Activated CD4-positive, CD25-positive, alpha-beta regulatory T cell treated with anti-CD3 and anti-CD28 coated beads, Interleukin-2, amount 50 U/mL, for 16 hours (primary cell): ENCODE data around the gene ABCA3.

Source experiments
- DNase-seq: peaks from one replicate; pipeline ENCODE4 v3.0.0-alpha.2; 2020; ENCODE audit warnings: low read depth, low spot score

ABCA3 gene

DNA sequence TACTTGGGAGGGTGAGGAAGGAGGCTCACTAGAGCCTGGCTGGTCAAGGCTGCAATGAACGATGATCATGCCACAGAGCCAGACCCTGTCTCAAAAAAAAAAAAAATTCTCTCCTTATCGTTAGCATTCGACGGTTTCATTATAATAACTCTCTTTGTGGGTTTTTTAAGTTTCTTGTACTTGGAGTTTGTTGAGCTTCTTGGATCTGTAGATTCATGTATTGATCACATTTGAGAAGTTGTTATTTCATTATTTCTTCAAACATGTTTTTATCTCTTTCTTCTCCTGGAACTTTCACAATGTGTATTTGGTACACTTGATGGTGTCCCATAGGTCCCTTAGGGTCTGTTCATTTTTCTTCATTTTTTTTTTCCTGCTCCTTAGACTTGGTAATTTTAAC is 16.8 kb upstream of the ABCA3 start:
- no peak for DNase-seq

DNA sequence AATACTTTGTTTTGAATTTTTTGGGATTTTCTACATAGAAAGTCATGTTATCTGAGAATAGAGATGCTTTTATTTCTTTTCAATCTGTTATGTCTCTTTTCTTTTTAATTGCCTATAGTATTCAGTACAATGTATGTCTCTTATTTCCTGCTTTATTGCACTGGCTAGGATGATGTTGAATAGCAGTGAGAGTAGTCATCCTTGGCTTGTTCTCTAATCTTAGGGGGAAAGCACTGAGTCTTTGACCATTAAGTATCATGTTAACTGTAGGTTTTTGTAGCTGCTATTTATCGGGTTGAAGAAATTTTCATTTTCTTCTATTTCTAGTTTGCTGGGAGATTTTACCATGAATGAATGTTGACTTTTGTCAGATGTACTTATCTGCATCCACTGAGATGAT is 10.0 kb upstream of the ABCA3 start:
- DNase-seq: no peak

DNA sequence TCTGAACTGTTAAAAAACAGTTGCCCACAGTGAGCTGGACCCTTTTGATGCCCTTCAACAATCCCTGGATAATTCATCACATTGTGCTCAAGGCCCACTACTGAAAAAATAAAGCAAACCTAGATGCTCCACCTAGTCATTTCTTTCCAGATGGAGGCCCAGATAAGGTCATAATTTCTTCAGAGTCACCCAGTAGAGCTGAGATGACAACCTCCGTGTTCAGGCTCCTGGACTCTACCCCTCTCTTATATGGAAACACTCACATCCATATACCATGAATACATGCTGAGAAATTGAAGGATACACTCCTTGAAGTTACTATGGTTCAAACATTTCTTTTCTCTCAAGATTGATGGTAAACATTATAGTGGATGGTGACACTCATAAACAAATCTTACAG is 2.7 kb upstream of the ABCA3 start:
- no peak for DNase-seq

DNA sequence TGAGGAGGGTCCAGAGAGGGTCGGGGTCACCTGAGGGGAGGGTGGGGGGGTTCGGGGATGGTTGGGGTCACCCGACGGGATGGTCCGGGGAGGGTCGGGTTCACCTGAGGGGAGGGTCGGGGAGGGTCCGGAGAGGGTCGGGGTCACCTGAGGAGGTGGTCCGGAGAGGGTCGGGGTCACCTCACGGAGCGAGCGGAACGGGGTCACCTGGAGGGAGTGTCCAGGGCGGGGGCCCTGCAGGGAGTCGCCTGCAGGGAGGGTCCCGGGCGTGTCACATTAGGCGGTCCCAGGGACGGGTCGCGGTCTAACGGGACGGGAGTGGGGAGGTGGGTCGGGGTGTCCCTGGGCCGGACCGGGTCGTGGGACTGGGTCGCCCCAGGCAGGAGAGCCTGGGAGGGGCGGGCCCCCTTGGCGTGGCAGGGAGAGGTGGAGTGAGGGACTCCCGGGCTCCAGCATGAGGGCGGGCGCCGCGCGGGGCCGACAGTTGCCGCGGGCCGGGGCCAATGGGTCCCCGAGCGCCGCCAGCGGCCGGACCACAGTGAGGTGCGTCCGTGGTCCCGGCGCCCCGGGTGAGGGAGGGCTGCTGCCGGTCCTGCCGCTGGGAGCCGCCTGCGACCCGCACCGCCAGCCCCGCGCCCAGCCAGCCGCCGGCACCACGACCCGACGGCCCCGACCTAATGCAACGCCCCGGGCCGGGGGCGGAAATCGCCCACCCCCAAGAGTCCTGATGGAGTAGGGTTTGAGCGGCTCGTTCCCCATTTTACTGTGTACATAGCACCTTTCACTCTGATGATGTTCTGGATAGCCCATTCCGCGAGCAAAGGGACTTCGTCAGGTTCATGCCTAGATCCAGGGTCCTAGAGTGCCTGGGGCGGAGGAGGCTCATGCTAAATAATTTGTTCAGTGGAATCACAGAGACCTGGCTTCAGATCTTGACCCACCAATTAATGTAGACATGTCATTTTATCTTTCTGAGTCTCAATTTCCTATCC is 1.2 kb upstream of the ABCA3 start:
- no peak for DNase-seq

DNA sequence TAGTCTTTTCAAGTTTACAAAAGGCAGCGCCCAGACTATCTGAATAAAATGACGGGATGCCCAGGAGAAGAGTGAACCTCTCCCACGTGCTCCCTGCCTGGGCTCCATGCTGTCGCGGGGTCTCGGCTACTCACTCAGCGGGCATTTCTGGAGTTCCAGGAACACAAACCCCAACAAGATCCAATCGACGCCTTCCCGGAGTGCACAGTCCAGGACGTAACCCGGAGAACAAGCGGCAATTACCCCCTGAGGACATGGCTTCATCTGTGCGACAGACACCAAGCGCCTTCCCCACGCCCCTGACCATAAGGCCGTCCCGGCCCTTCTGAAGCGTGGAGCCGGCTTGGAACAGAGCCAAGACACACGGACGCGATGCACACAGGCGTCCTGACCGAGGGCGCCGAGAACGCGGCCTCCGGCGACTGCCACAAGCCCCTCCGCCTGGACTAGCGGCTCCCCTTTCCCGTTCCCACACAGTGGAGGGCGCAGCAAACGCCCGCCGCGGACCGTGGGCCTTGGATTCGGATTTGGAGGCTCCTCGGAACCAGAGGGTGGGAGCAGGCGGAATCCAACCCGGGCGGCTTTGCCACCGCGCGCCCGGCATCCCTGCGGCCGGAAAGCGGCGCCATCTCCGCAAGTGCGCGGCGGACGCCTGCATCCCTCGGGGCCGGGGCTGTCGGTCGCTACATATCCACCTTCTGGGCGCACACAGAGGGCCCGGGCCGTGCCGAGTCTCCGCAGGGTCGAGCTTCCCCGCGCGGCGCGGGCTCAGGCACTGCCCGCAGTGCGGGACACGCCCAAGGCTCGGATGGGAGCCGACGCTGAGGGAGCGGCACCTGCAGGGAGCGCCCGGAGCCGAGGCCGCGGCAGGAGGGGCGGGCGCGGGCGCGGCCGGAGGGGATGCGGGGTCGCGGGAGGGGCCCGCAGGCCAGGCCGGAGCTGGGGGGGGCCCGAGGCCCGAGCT is 725 bp downstream of the ABCA3 start:
- DNase-seq: no peak

DNA sequence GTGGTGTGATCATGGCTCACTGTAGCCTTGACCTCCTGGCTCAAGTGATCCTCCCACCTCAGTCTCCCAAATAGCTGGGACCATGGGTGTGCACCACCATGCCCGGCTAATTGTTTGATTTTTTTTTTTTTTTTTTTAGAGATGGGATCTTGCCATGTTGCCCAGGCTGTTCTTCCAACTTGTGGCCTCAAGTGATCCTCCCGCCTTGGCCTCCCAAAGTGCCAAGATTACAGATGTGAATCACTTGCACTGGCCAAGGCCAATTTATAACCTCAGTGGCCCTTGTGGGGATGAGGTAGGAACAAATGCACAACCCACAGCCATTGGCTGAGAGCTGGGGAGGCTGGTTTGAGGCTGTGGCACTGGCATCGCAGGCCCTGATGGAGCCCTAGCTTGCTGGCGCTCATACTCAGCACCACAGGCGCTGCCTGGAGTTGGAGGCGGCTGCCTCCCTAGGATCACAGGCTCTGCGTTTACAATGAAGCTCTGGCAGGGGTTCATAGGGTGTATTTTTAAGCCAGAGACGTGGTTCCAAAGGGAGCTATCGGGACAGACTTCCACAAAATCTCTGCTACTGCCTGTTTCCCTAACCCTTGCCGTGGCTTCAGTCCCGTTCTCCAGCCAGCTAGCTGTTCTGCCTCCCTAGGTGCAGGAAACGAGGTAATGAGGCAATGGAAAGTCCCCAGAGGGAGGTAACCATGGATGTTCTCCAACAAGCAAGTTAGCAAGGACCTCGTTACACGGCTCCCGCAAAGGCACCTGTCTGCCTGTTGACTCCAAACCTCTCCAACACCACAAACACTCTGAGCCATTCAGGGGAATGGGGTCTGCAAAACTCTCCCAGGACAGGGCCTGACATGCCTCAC is 2.9 kb downstream of the ABCA3 start:
- DNase-seq: no peak

DNA sequence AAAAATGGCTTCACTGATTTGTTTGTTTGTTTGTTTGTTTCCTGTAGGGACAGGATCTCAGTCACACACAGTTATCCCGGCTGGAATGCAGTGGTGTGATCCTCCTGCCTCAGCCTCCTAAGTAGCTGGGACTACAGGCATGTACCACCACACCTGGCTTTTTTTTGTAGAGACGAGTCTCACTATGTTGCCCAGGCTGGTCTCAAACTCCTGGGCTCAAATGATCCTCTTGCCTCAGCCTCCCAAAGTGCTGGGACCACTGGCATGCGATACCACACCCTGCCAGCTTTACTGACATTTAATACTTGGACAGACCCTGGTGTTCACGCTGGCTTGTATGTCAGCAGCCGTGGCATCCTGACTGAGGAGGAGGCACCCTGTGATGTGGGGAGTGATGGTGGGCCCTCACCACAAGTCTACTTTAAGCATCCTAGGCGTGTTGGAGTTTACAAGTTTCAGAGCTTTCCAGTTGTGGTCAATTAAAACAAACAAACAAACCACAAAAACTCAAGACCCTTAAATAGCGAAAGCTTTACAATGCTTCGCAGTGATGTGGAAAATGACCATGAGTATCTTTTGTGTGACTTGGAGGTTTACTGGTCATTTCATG is 5.1 kb downstream of the ABCA3 start:
- no peak for DNase-seq

DNA sequence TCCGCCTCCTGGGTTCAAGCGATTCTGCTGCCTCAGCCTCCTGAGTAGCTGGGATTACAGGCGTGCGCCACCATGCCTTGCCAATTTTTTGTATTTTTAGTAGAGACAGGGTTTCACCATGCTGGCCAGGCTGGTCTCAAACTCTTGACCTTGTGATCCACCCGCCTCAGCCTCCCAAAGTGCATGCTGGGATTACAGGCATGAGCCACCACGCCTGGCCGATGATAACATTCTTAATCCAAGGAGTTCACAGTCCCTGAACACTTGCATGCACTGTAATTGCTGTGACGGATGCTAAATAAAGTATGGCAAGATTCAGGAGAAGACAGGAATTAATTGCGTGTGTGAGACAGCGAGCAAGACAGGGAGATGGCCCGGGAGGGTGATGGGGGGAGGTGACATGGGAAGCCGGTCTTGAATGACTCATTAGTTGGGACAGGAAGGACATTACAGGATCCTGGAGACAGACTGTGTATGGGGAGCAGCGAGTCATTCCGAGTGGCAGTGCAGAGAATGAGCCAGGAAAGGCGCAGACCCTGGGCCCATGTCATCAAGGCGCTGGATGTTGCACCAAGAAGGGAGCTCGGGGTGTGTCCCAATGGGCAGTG is 6.7 kb downstream of the ABCA3 start:
- DNase-seq: no peak

DNA sequence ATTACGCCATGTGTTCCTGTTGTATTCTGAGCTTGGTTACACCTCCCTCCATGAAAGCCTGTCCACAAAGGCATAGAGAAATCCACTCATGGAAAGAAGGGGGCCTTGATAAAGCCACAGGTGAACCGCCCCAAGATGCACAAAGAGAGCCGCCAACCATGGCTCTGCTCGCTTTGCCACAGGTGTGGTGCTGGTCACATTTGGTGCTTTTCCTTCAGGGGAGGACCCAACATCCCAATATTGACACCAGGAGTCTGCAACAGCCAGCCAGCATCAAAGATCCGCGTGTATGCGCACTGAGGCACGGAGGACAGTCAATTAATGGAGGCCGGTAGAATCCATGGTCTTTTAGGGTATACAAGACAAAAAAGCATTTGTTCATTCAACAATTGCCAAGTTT is 7.3 kb downstream of the ABCA3 start:
- DNase-seq: no peak

DNA sequence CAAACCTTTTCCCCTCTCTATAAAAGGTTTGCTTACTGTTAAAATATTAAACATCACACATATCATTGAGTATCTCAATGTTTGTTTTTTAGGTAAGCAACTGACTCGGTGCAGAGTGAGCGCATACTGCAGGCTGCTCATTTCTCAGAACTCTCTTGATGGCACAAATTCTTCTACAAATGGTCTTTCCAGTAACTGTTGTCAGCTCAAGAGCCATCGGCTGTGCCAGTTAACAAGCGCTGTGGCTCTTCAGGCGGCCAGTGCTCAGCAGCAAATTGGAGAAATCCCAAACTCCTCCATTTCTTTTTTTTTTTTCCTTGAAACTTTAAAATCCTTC is 8.6 kb downstream of the ABCA3 start:
- DNase-seq: no peak

DNA sequence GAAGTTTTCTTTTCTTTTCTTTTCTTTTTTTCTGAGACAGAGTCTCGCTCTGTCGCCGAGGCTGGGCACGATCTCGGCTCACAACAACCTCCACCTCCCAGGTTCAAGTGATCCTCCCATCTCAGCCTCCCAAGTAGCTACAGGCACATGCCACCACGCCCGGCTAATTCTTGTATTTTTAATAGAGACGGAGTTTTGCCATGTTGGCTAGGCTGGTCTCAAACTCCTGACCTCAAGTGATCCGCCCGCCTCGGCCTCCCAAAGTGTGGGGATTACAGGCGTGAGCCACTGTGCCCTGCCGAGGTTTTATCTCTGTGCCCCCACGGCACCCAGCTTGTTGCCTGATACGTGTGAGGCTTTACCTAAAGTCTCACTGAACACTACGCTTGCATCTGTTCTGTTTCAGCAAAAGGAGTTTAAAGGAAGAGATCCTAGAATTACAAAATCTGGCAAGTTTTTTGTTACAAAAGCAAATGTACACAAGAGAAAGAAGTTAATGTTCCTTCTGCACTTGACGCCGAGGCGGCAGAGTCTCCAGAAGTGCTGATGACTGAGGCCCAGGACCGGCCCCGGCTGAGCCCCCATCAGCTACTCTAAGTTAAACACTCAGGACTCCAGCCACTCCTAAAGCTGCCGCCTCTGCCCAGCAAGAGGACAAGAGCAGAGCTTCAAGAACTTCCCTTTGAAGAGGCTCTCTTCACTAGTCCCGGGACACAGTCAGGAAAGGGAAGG is 9.2 kb downstream of the ABCA3 start:
- no peak for DNase-seq

DNA sequence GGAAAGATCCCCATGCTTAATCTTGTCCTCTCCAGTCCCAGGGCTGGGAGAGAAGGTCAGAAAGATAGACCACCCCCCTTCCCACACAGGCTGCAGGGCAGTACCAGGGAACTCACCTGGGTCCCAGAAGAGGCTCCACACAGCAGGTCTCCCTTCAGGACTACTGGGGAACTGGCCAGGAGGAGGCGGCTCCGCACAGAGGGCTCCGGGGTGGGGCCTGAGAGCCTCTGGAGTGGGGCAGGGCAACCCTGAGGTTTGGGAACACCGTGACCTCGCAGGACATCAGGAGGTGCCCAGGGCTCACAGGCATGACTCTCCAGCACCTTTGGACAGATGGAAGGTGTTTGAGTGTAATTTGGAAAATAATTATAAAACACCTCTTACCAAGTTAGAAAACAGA is 11.0 kb downstream of the ABCA3 start:
- no peak for DNase-seq

DNA sequence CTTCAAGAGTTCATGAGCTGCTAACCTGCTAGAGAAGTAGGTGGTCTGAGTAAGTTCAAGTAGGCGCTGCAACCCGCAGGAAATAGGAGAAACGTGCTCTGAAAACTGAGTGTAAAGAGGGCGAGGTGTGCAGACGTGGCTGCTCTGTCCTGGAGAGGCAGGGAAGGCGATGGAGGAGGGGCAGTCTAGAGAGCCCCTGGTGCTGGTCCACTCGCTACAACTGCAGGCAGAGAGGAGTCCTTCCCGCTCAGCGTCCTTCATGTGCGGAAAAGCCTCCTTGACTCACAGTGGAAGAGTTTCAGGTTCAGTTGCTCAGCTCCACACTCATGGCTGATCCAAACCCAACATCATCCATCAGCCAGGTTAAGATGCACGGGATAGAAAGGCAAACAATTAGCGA is 12.1 kb downstream of the ABCA3 start:
- no peak for DNase-seq

DNA sequence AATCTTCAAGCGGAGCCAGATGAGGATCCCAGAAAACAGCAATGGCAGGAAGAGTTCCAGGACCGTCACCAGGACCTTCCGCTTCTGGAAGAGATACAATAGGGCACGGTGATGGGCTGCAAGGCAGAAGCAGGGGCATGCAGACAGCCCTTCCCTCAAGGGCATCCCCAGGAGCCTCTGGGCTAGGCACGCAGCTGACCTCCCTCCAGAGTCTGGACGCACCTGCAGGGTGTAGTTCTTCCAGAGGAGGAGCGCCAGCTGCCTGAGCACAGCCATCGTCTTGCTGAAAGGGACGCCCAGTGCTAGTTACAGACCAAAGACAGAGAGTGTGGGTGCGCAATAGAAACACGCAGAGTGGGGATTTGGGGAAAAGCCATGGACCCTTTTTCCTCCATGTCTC is 14.3 kb downstream of the ABCA3 start:
- DNase-seq: no peak

DNA sequence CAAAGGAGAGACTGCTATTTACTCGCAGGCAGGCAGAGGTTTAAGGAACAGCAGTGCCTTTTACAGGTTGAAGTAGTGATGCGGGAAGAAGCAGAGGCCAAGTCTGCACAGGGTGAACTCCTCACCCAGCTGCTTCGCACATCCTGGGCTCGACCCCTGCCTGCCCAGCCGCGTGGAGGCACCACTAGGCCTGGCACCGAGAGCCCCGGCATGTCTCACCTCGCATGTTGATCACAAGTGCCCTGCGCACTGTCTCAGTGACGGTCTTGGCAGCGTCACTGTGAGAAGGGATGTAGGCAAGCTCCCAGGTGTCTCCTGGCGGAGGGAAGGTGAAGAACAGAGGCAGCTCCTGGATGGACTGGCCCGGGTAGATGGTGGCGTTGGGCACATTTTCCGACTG is 14.7 kb downstream of the ABCA3 start:
- DNase-seq: no peak

DNA sequence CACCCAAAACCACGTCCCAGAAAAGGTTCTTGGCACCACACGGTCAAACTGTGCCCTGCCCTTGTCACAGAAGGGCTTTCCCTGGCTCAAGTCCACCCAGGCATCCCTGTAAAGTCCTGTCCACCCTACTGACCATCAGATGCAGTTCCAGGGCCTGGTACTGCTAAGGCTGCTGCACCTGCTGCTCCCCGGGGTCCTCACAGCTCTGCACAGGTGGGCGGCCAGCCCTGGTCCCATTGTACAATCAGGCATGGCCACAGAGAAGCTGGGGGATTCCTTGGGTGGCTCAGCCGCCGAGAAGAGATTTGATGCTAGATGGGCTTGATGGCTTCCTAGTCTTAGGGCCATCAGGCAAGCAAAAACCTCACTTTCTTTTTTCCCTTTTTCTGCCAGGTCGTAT is 15.3 kb downstream of the ABCA3 start:
- DNase-seq: no peak

DNA sequence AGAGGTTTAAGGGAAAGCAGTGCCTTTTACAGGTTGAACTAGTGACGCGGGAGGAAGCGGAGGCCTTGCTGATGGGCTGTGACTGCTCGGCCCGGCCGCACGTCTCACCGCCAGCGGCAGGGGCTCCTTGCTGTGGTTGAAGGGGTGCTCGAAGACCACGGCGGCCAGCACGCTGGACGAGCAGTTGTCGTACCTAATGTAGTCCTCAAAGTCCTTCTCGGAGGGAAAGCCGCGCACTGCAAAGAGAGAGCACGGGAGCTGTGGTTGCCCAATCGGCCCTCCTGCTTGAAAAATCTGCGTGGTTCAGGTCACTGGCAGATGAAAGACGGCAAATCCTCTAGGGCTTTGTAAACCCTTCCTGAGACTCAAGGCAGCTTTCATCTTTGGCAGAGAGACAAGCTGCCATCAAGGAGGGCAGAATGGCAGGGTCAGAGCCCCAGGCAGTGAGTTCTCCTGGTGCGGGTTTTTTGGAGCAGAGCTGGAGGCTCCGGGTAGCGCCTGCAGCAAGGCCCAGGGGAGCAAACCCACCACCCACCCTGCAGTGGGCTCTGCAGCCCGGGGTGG is 16.1 kb downstream of the ABCA3 start:
- DNase-seq: no peak

DNA sequence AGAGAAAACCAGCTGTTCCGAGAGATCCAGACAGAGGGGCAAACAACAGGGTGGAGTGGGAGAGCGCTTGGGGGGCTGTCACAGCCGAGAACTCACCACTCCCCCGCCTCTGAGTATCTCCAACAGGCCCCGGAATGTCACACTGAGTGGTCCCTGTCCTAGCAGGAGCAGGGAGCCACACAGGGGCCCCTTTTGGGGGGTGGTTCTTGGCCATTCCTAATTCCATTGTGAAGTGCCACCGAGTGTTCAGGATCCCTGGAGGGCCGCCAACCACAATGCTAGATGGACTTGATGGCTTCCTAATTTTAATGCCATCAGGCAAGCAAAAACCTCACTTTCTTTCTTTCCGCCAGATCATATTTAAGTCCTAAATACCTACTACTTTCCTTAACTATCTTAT is 16.8 kb downstream of the ABCA3 start:
- DNase-seq: no peak

DNA sequence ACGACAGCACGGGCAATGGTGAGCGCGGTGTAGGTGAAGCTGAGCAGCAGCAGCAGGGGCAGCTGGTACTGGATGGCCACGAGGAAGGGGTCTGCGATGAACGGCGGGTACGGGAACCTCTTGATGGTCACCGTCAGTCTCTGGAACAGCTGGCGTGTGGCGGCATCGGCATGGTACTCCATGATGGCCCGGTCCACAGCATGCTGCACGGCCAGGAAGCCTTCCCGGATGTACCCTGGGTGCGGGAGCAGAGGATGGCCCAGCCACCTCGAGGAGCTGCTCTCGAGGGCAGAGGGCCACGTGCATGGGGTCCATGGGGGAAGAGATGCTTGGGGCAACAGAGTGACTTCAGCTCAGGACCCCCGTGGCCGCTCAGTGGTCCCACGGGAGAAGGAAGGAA is 20.9 kb downstream of the ABCA3 start:
- no peak for DNase-seq
